ENCODE data around the gene SMPD3.

DNA sequence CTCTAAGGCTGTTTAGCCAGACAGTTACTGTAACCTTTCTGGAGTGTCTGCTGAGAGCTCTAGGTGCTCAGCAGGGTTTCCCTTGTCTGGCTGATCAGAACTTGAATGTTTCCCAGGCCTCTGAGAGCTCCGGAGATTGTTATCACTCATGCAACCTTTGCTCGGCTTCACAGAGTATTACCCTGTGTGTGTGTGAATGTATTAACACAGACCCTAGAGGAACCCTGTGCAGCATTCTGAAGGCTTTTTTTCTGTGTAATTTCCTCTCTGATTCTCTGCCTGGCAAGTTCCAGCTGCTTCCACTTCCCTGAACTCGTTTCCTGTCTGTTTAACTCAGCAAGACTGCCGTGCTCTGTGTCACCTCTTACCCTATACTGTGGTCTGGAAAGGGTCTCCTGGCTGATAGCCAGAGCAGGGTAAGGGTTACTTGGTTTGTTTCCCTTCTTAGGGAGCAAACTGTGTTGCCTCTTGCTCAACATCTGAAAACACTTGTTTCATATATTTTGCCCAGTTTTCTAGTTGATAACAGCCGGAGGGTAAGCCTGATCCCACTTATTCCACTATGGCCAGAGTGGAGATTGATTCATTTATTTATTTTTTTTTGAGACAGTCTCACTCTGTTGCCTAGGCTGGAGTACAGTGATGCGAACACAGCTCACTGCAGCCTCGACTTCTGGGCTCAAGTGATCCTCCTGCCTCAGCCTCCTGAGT, 115.7 kb downstream of the SMPD3 start:
- TF ChIP-seq, protein P1, sequence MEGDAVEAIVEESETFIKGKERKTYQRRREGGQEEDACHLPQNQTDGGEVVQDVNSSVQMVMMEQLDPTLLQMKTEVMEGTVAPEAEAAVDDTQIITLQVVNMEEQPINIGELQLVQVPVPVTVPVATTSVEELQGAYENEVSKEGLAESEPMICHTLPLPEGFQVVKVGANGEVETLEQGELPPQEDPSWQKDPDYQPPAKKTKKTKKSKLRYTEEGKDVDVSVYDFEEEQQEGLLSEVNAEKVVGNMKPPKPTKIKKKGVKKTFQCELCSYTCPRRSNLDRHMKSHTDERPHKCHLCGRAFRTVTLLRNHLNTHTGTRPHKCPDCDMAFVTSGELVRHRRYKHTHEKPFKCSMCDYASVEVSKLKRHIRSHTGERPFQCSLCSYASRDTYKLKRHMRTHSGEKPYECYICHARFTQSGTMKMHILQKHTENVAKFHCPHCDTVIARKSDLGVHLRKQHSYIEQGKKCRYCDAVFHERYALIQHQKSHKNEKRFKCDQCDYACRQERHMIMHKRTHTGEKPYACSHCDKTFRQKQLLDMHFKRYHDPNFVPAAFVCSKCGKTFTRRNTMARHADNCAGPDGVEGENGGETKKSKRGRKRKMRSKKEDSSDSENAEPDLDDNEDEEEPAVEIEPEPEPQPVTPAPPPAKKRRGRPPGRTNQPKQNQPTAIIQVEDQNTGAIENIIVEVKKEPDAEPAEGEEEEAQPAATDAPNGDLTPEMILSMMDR (conservative IDR thresholded peaks at IDR 0.05; ENCODE audit: low read depth, low read length) = no peak
- TF ChIP-seq EZH2 (IDR thresholded peaks at IDR 0.05; ENCODE audit: borderline replicate concordance, low read depth, low read length, poor library complexity, severe bottlenecking) = no peak
